Smooth muscle cell (in vitro differentiated cells): ENCODE data around the gene ZNF732. TPM values are rescaled to one million over a fixed set of nuclear protein-coding genes. Genes with fewer than 3 reads are reported as not detected.

Experiments
- DNase-seq: peaks from one replicate; lab custom pipeline; 2025; ENCODE audit not compliant: unreplicated experiment; lab: John Stamatoyannopoulos, UW
- H2AFZ ChIP-seq: fragments of 200-600 bp; sonication (generic); 2 replicates; pipeline ENCODE4 v1.6.0; 2016; ENCODE audit warnings: antibody characterized with exemption, low read depth, mild to moderate bottlenecking
- H3F3A ChIP-seq: fragments of 200-600 bp; sonication (generic); 2 replicates; pipeline ENCODE4 v1.6.0; 2017; ENCODE audit warnings: antibody characterized with exemption, low read depth
- H3K27ac ChIP-seq: fragments of 200-600 bp; sonication (generic); 2 replicates; pipeline ENCODE4 v1.5.1; 2016; ENCODE audit warnings: low read depth, mild to moderate bottlenecking
- H3K27me3 ChIP-seq: fragments of 200-600 bp; sonication (generic); 2 replicates; pipeline ENCODE4 v1.6.1; 2016; ENCODE audit warnings: low read depth, mild to moderate bottlenecking
- H3K36me3 ChIP-seq: fragments of 200-600 bp; sonication (generic); 2 replicates; pipeline ENCODE4 v1.5.1; 2016; ENCODE audit warnings: low read depth
- H3K4me1 ChIP-seq: fragments of 200-600 bp; sonication (generic); 2 replicates; pipeline ENCODE4 v1.5.1; 2016; ENCODE audit warnings: low read depth
- H3K4me2 ChIP-seq: fragments of 200-600 bp; sonication (generic); 2 replicates; pipeline ENCODE4 v1.6.0; 2016; ENCODE audit warnings: mild to moderate bottlenecking
- H3K4me3 ChIP-seq: fragments of 200-600 bp; sonication (generic); 2 replicates; pipeline ENCODE4 v1.5.1; 2016; ENCODE audit warnings: mild to moderate bottlenecking
- H3K79me2 ChIP-seq: fragments of 200-600 bp; sonication (generic); 2 replicates; pipeline ENCODE4 v1.6.0; 2016; ENCODE audit warnings: low read depth, mild to moderate bottlenecking
- H3K9ac ChIP-seq: fragments of 200-600 bp; sonication (generic); 2 replicates; pipeline ENCODE4 v1.6.0; 2016; ENCODE audit warnings: low read depth
- H3K9me3 ChIP-seq: fragments of 200-600 bp; sonication (generic); replicated peaks from 2 replicates; pipeline ENCODE4 v1.5.1; 2016; ENCODE audit warnings: low read depth
- H4K20me1 ChIP-seq: fragments of 200-600 bp; sonication (generic); 2 replicates; pipeline ENCODE4 v1.6.0; 2016; ENCODE audit warnings: low read depth
- CTCF ChIP-seq: fragments of 200-600 bp; sonication (generic); IDR thresholded peaks from 2 replicates; pipeline ENCODE4 v1.5.1; 2017; ENCODE audit warnings: borderline replicate concordance, mild to moderate bottlenecking, antibody characterized with exemption; ENCODE audit not compliant: insufficient read depth, poor library complexity, severe bottlenecking
- WGBS: methylation state at CpG from one replicate; pipeline ENCODE4 v1.1.7; 2016; ENCODE audit warnings: low lambda C conversion rate; 5-methylcytosine and 5-hydroxymethylcytosine counted together
- polyA plus RNA-seq: library from polyadenylated mRNA; unstranded; fragments of >200 nt; fragmentation: Nextera tagmentation; extraction: Ambion mirVana; gene quantifications from 2 replicates; pipeline ENCODE4 v1.2.1, GENCODE V29; 2016
- total RNA-seq: library from RNA; depleted of rRNA; stranded (reverse); fragments of >200 nt; gene quantifications from 2 replicates; pipeline ENCODE4 v1.2.3, GENCODE V29; 2014

ZNF732 gene
- not detected in 2 replicates for total RNA-seq
- not detected in 2 replicates for polyA plus RNA-seq

GRCh38 chr4:304969-305680 lies at the start of gene ZNF732:
Gene ZNF732 (minus strand): TSS chr4:305474. CDS start chr4:305310, 164 bp downstream.
- H3K4me3 ChIP-seq: no peak within 1 kb of the TSS
- TF ChIP-seq CTCF: no peak
- no peaks in the 10 kb centered on the region for H3K36me3 ChIP-seq
- WGBS: 96% methylated on average over 53 of the region's 53 CpGs
- no peaks in the 10 kb centered on the region for H3K27me3 ChIP-seq
- H3K9ac ChIP-seq: no peak within 1 kb of the TSS
- no peak within 1 kb of the TSS for H3K27ac ChIP-seq
- H3K4me2 ChIP-seq: no peak within 1 kb of the TSS
- H3K4me1 ChIP-seq: no peaks in the 10 kb centered on the region
- DNase-seq: no peak
- no peak within 1 kb of the TSS for H2AFZ ChIP-seq
- H4K20me1 ChIP-seq: no peaks in the 10 kb centered on the region
- peaks cover 7% of the 10 kb centered on the region for H3K9me3 ChIP-seq
- H3F3A ChIP-seq: no peaks in the 10 kb centered on the region
- H3K79me2 ChIP-seq: no peaks in the 10 kb centered on the region

DNA sequence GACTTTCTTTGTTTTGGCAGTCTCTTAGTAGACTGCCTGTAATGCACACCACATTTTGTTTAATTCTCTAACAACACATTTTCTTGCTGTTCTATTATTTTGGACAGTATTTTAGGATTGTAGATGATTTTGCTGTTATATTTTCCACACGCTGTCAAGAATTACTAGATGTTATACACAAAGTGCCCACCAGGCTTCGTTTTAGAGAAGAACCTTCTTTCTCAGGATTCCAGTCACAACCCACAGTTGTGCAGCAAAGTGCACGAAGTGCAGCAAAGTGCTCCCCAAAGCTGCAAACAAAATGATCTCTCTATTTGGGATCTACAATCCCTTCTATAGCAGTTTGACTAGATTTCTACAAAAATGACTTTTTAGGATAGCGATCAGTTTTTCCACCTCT lies 34.7 kb upstream of the ZNF732 start:
- H3K36me3 ChIP-seq: peaks cover 32% of the 10 kb centered on the region
- TF ChIP-seq CTCF: peak; percentile 10
- H3K4me3 ChIP-seq: no peak overlapping the region
- H4K20me1 ChIP-seq: peaks cover 10% of the 10 kb centered on the region
- DNase-seq: no peak
- no peak overlapping the region for H3K27ac ChIP-seq
- peaks cover 59% of the 10 kb centered on the region for H3K79me2 ChIP-seq
- H3K4me1 ChIP-seq: peaks cover 8% of the 10 kb centered on the region
- H3F3A ChIP-seq: no peaks in the 10 kb centered on the region
- peaks cover 5% of the 10 kb centered on the region for H3K9me3 ChIP-seq
- no peak overlapping the region for H3K4me2 ChIP-seq
- no peak overlapping the region for H3K9ac ChIP-seq
- no peak overlapping the region for H2AFZ ChIP-seq
- no peaks in the 10 kb centered on the region for H3K27me3 ChIP-seq
- 94% methylated on average over 4 of the region's 4 CpGs for WGBS

- H3F3A ChIP-seq: no peaks in the 10 kb centered on the region
- peaks cover 10% of the 10 kb centered on the region for H4K20me1 ChIP-seq
- peaks cover 8% of the 10 kb centered on the region for H3K4me1 ChIP-seq
- peak overlapping the region; percentile 67 for H3K4me3 ChIP-seq
- peaks cover 4% of the 10 kb centered on the region for H3K9me3 ChIP-seq
- peaks cover 53% of the 10 kb centered on the region for H3K79me2 ChIP-seq
- H3K36me3 ChIP-seq: peaks cover 19% of the 10 kb centered on the region
- no peaks in the 10 kb centered on the region for H3K27me3 ChIP-seq
- peak overlapping the region; percentile 83 for H3K9ac ChIP-seq
- DNase-seq: no peak
- no peak overlapping the region for H3K27ac ChIP-seq
- WGBS: 25% methylated on average over 13 of the region's 13 CpGs
- TF ChIP-seq CTCF: no peak
- H3K4me2 ChIP-seq: peak overlapping the region; percentile 90
- H2AFZ ChIP-seq: no peak overlapping the region
Measured at GRCh38 chr4:338759-339097, 33.5 kb upstream of the ZNF732 start.
